AG04450 (cell line): ENCODE results near the gene ETFA. TPM values are rescaled to one million over a fixed set of nuclear protein-coding genes. Genes with fewer than 3 reads are reported as not detected.

Source experiments
- CTCF ChIA-PET: fragments of 300-600, 350-600 bp; formaldehyde crosslinking; extraction: SDS; loops from one replicate; lab custom pipeline; 2022; ENCODE audit warnings: antibody characterized with exemption, inconsistent platforms; lab: Charles Lee
- POLR2A ChIA-PET: fragments of 350-600 bp; formaldehyde crosslinking; extraction: SDS; loops from one replicate; lab custom pipeline; 2021; ENCODE audit warnings: antibody characterized with exemption, inconsistent platforms; lab: Yijun Ruan, JAX
- DNase-seq: peaks from one replicate; pipeline ENCODE4 v3.0.0-alpha.2; 2011; ENCODE audit warnings: low read depth, low spot score
- H3K27ac ChIP-seq: one replicate; pipeline ENCODE4 v1.5.1; 2012; ENCODE audit warnings: low read depth, low read length, control low read depth
- H3K27me3 ChIP-seq: one replicate; pipeline ENCODE4 v1.6.0; 2012; ENCODE audit warnings: low read length; ENCODE audit not compliant: control insufficient read depth, insufficient read depth
- H3K4me3 ChIP-seq: 2 replicates; pipeline ENCODE4 v1.5.1; 2011; ENCODE audit warnings: mild to moderate bottlenecking, low read depth, low read length, control low read depth
- H3K9me3 ChIP-seq: 2 replicates; pipeline ENCODE4 v1.5.1; 2012; ENCODE audit warnings: low read length; ENCODE audit not compliant: control insufficient read depth, insufficient read depth
- polyA plus RNA-seq: library from polyadenylated mRNA; depleted of rRNA; stranded (reverse); fragments of >200 nt; gene quantifications from 2 replicates; pipeline ENCODE4 v1.2.3, GENCODE V29; 2011
- TF ChIP-seq, protein P1 (sequence below): IDR thresholded peaks from 2 replicates; pipeline ENCODE4 v1.5.1; 2011; ENCODE audit warnings: low read depth, low read length, control low read depth, inconsistent platforms

ETFA gene
- polyA plus RNA-seq, 1 experiment, result 208 TPM

DNA sequence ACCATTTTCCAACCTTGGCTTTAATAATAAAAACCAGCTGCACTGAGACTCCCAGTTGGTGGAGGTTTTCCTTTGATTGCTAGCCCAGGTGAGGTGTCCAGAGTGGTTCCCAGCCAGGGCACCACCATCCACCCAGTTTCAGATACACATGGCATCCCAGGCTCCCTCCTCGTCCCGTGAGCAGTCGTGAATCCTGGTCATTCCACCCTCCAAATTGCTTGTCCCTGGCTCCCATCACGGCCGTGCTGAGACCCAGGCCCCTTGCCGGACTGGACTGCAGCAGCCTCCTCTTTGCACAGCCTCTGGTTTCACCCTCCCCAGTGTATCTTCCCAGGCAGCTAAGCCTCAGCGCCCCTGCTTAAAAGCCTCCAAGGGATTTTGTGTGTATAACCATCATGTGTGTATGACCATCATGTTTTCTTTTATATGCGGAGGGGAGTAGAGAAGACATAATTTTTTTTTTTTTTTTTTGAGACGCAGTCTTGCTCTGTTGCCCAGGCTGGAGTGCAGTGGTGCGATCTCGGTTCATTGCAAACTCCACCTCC lies 106.3 kb downstream of the ETFA start:
- ChIA-PET CTCF (no interaction called here), POLR2A (interaction anchor here (1.0 kb wide), 1 partner anchor 8 kb away, joined by 4 read pairs; no protein-coding TSS in a partner anchor)
- Histone ChIP-seq H3K27ac (no peak overlapping the region), H3K4me3 (no peak overlapping the region), H3K9me3 (no peaks in the 10 kb centered on the region), H3K27me3 (no peaks in the 10 kb centered on the region)
- no peak for DNase-seq
- TF ChIP-seq, protein P1, sequence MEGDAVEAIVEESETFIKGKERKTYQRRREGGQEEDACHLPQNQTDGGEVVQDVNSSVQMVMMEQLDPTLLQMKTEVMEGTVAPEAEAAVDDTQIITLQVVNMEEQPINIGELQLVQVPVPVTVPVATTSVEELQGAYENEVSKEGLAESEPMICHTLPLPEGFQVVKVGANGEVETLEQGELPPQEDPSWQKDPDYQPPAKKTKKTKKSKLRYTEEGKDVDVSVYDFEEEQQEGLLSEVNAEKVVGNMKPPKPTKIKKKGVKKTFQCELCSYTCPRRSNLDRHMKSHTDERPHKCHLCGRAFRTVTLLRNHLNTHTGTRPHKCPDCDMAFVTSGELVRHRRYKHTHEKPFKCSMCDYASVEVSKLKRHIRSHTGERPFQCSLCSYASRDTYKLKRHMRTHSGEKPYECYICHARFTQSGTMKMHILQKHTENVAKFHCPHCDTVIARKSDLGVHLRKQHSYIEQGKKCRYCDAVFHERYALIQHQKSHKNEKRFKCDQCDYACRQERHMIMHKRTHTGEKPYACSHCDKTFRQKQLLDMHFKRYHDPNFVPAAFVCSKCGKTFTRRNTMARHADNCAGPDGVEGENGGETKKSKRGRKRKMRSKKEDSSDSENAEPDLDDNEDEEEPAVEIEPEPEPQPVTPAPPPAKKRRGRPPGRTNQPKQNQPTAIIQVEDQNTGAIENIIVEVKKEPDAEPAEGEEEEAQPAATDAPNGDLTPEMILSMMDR, result no peak

DNA sequence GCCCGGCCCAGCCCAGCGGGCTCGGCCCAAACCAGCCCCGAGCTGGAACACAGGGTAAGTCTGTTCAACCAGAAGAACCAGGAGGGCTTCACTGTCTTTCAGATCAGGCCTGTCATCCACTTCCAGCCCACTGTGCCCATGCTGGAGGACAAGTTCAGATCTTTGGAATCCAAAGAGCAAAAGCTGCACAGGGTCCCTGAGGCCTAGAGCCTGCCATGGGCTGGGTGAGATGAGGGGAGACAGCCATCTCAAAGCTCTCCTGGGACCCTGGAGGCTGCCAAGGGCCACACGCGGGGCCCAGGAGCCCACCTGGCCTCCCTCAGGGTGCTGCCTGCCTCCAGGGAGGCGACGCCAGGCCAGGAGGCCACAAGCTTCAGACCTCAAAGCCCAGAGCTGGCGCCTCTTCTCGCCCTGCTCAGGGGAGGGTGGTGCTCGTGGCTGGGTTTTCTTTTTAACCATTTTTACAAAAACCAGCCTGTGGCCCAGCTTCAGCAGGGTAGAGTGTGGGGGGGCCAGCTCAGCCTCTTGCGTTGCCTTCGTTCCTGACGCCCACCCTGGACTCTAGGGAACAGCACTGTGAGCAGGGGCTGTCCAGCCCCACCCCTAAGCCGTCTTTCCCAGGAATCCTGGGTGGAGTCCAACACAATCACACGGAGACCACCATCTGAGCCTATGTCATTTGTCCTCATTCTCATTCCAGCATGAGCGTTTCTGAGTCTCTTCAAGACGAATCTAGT lies 107.0 kb downstream of the ETFA start:
- TF ChIP-seq, protein P1, result no peak
- DNase-seq, result no peak
- no peak overlapping the region for H3K4me3 ChIP-seq
- ChIA-PET CTCF (no interaction called here), POLR2A (no interaction called here)
- no peaks in the 10 kb centered on the region for H3K27me3 ChIP-seq
- H3K9me3 ChIP-seq, result no peaks in the 10 kb centered on the region
- H3K27ac ChIP-seq, result no peak overlapping the region

DNA sequence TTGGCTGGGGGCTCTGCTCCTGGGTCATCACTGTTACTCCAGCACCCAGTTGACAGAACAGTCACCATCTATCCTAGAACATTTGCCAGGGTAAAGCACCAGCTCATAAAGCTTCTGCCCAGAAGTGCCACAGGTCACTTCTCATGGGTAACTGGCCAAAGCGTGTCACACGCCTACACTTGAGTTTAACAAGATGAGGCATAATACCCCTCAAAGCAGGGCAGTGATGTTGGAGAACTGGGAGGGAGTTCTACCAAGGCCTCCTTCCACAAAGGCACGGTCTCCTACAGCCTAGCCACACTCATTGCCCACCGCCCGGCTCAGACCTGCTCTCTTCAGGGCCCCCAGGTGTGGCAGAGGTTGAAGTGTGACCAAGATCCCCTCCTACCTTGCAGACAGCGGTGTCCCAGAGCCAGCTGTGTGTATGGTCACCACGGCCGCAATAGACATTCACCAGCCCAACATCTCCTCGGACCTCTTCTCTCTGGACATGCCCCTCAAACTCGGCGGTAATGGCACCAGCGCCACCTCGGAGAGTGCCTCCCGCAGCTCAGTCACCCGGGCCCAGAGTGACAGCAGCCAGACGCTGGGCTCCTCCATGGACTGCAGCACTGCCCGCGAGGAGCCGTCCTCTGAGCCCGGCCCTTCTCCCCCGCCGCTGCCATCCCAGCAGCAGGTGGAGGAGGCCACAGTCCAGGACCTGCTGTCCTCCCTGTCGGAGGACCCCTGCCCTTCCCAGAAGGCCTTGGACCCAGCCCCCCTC lies 107.7 kb downstream of the ETFA start:
- CTCF ChIA-PET, result no interaction called here

DNA sequence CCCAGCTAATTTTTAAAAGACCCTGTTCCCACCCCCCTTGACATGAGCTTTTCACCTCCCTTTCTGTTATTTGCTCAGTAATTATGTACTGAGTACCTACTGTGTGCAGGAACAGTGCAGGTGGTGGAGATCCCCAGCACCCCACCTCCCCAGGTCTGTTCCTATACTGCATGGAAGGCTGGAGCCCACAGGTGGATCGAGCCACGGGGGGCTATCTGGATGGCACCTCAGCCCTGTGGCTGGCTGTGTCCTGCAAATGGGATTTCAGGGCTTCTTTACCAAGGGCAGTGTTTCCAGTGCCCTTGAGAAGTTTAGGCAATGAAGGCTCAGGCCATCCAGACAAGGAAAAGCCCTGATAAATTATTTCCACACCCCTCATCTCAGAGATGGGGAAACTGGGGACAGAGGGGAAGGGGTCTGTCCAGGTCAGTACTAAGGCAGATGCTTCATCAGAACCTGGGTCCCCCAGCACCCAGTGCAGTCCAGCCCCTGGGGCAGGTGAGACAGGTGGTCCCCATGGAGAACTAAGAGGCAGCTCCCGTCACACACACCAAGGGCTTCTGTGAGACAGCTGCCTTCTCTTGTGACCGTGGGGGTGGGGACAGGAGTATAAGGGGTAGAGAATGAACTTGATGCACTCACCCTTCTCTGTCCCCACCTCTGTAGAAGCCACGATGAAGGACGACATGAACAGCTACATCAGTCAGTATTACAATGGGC lies 109.6 kb downstream of the ETFA start:
- no peak for DNase-seq
- TF ChIP-seq, protein P1, result no peak
- ChIA-PET CTCF (interaction anchor here (1.0 kb wide), 1 partner anchor 11 kb away, joined by 7 read pairs; no protein-coding TSS in a partner anchor), POLR2A (no interaction called here)
- H3K9me3 ChIP-seq, result no peaks in the 10 kb centered on the region; the same call in 1 of the 2 replicates
- no peaks in the 10 kb centered on the region for H3K27me3 ChIP-seq
- H3K27ac ChIP-seq, result no peak overlapping the region
- H3K4me3 ChIP-seq, result no peak overlapping the region

More for the DNA sequence above, 107.7 kb downstream of the ETFA start:
- POLR2A ChIA-PET, result no interaction called here
- no peak overlapping the region for H3K27ac ChIP-seq
- no peaks in the 10 kb centered on the region for H3K27me3 ChIP-seq
- DNase-seq, result no peak
- H3K4me3 ChIP-seq, result no peak overlapping the region
- no peaks in the 10 kb centered on the region; the same call in 1 of the 2 replicates for H3K9me3 ChIP-seq
- TF ChIP-seq, protein P1, result no peak
